HCEC 1CT (cell line): Measurements from ENCODE around the gene ABCB8.
A peak's percentile ranks its signal among the peaks of the same experiment; 100 is the strongest.
"Not testable (repeated sequence)": the region's sequence is repeated elsewhere in the genome, so short reads cannot be mapped to it uniquely, and the experiment has no call there.

Experiments
- DNase-seq: peaks from one replicate; pipeline ENCODE4 v3.0.0-alpha.2; 2017

The ABCB8 gene

GRCh38 chr7:150998341-150998740, 29.9 kb upstream of the ABCB8 start:
- DNase-seq: no peak

- DNase-seq: no peak
Measured at GRCh38 chr7:150999001-150999400, 29.2 kb upstream of the ABCB8 start.

- no peak for DNase-seq
Measured at GRCh38 chr7:150999497-151000230, 28.6 kb upstream of the ABCB8 start.

GRCh38 chr7:151000897-151001495, 27.3 kb upstream of the ABCB8 start:
- DNase-seq: no peak

GRCh38 chr7:151001546-151001945, 26.7 kb upstream of the ABCB8 start:
- no peak for DNase-seq

GRCh38 chr7:151003572-151003971, 24.7 kb upstream of the ABCB8 start:
- DNase-seq: no peak

GRCh38 chr7:151005566-151005965, 22.7 kb upstream of the ABCB8 start:
- DNase-seq: no peak

GRCh38 chr7:151006590-151007300, 21.5 kb upstream of the ABCB8 start:
- no peak for DNase-seq

GRCh38 chr7:151007469-151007898, 20.8 kb upstream of the ABCB8 start:
- DNase-seq: no peak

GRCh38 chr7:151008143-151008510, 20.1 kb upstream of the ABCB8 start:
- no peak for DNase-seq

- no peak for DNase-seq
Measured at GRCh38 chr7:151008511-151009323, 19.5 kb upstream of the ABCB8 start.

GRCh38 chr7:151009327-151010036, 18.8 kb upstream of the ABCB8 start:
- no peak for DNase-seq

- no peak for DNase-seq
Measured at GRCh38 chr7:151010037-151010306, 18.3 kb upstream of the ABCB8 start.

- DNase-seq: no peak
Measured at GRCh38 chr7:151010307-151011096, 17.7 kb upstream of the ABCB8 start.

- DNase-seq: no peak
Measured at GRCh38 chr7:151011097-151011409, 17.2 kb upstream of the ABCB8 start.

- not testable (repeated sequence) for DNase-seq
Measured at GRCh38 chr7:151011616-151012015, 16.6 kb upstream of the ABCB8 start.

GRCh38 chr7:151012031-151012692, 16.1 kb upstream of the ABCB8 start:
- DNase-seq: peak; percentile 51

GRCh38 chr7:151012911-151013347, 15.3 kb upstream of the ABCB8 start:
- no peak for DNase-seq

GRCh38 chr7:151013356-151013732, 14.9 kb upstream of the ABCB8 start:
- no peak for DNase-seq

GRCh38 chr7:151013733-151014497, 14.3 kb upstream of the ABCB8 start:
- peak; percentile 24 for DNase-seq

GRCh38 chr7:151014950-151015349, 13.3 kb upstream of the ABCB8 start:
- peak; percentile 23 for DNase-seq
